HCT116 (cell line): ENCODE results near the gene UBR3. TPM values are rescaled to one million over a fixed set of nuclear protein-coding genes. Genes with fewer than 3 reads are reported as not detected.

Experiments used
- ATAC-seq: fragments of 200-7000 bp; cut with Tn5 transposase; 2 replicates; pipeline ENCODE4 v1.9.1; 2020; ENCODE audit warnings: mild to moderate bottlenecking, moderate library complexity
- BruUV-seq: library from RNA; stranded (reverse); fragments of 400-500 nt; replicated peaks from 2 replicates; lab custom pipeline; 2021; lab: Mats Ljungman, UMichigan
- CTCF ChIA-PET: fragments of 300-600 bp; sonication (Branson Sonifier 250); formaldehyde crosslinking; loops from one replicate; lab custom pipeline; 2021; ENCODE audit warnings: antibody characterized with exemption; lab: Charles Lee
- POLR2A ChIA-PET: fragments of 300-600, 350-600 bp; sonication (Branson Sonifier 250); formaldehyde crosslinking; loops from one replicate; lab custom pipeline; 2021; ENCODE audit warnings: antibody characterized with exemption; lab: Charles Lee
- RAD21 ChIA-PET, 2 experiments: fragments of 300-600 bp; sonication (Branson Sonifier 250); formaldehyde crosslinking; loops; one replicate each; lab custom pipeline; 2023; ENCODE audit warnings: low total read pairs in 2 of 2; ENCODE audit not compliant: uncharacterized antibody in 2 of 2, unreplicated experiment in 2 of 2, low non-redundant PET in 1 of 2; lab: Charles Lee
- DNase-seq: peaks from one replicate; pipeline ENCODE4 v3.0.0-alpha.2; 2010; ENCODE audit warnings: low read depth, low spot score
- H2AFZ ChIP-seq: fragments of 200-600 bp; shearing (Covaris generic), sonication (generic); 2 replicates; pipeline ENCODE4 v1.6.1; 2017; ENCODE audit warnings: low read depth, mixed run types, mixed read lengths, antibody characterized with exemption, low read length; ENCODE audit not compliant: poor library complexity, severe bottlenecking
- H3K27ac ChIP-seq: 2 replicates; pipeline ENCODE4 v1.5.1; 2012; ENCODE audit warnings: low read depth, low read length
- H3K27me3 ChIP-seq: fragments of 200-600 bp; sonication (generic); 2 replicates; pipeline ENCODE4 v1.6.1; 2016; ENCODE audit warnings: mixed run types, low read length, mixed read lengths; ENCODE audit not compliant: insufficient read depth
- H3K36me3 ChIP-seq, 2 experiments: fragments of 200-500 bp in 1 of 2; fragments of 200-600 bp in 1 of 2; sonication (Bioruptor generic) in 1 of 2; sonication (generic) in 1 of 2; 2 replicates each; pipeline versions ENCODE4 v1.5.1 to v1.6.1; 2014 to 2016; ENCODE audit warnings: low read length in 2 of 2, inconsistent platforms in 1 of 2, mixed read lengths in 1 of 2, mixed run types in 1 of 2; ENCODE audit not compliant: insufficient read depth in 2 of 2, control insufficient read depth in 1 of 2
- H3K4me1 ChIP-seq, 2 experiments: fragments of 200-600 bp in 1 of 2; sonication (generic) in 1 of 2; 2 replicates each; pipeline versions ENCODE4 v1.5.1 to v1.6.1; 2012 to 2017; ENCODE audit warnings: low read length in 2 of 2, inconsistent platforms in 1 of 2, mild to moderate bottlenecking in 1 of 2, mixed read lengths in 1 of 2, mixed run types in 1 of 2, moderate library complexity in 1 of 2; ENCODE audit not compliant: insufficient read depth in 2 of 2, control insufficient read depth in 1 of 2
- H3K4me2 ChIP-seq: fragments of 200-600 bp; sonication (generic); 2 replicates; pipeline ENCODE4 v1.6.1; 2017; ENCODE audit warnings: mixed run types, low read length, mixed read lengths
- H3K4me3 ChIP-seq, 2 experiments: fragments of 200-600 bp in 1 of 2; sonication (generic) in 1 of 2; replicated peaks in 1 of 2; 2 replicates each; pipeline ENCODE4 v1.5.1; 2011 to 2016; ENCODE audit warnings: low read length in 2 of 2, control low read depth in 1 of 2, low read depth in 1 of 2, mild to moderate bottlenecking in 1 of 2, mixed read lengths in 1 of 2, mixed run types in 1 of 2
- H3K79me2 ChIP-seq: fragments of 200-600 bp; sonication (generic); 2 replicates; pipeline ENCODE4 v1.6.1; 2017; ENCODE audit warnings: mild to moderate bottlenecking, mixed run types, low read length, moderate library complexity, mixed read lengths; ENCODE audit not compliant: insufficient read depth
- H3K9ac ChIP-seq: fragments of 200-600 bp; sonication (generic); 2 replicates; pipeline ENCODE4 v1.6.1; 2016; ENCODE audit warnings: low read length, mixed read lengths
- H3K9me2 ChIP-seq: fragments of 200-600 bp; sonication (generic), shearing (Covaris generic); 2 replicates; pipeline ENCODE4 v1.6.1; 2017; ENCODE audit warnings: mixed run types, mild to moderate bottlenecking, moderate library complexity; ENCODE audit not compliant: insufficient read depth
- H3K9me3 ChIP-seq, 2 experiments: fragments of 200-500 bp in 1 of 2; fragments of 200-600 bp in 1 of 2; sonication (Bioruptor generic) in 1 of 2; sonication (generic) in 1 of 2; 2 replicates each; pipeline ENCODE4 v1.6.1; 2014 to 2017; ENCODE audit warnings: low read length in 2 of 2, mixed read lengths in 2 of 2, inconsistent platforms in 1 of 2, low read depth in 1 of 2, mild to moderate bottlenecking in 1 of 2, mixed run types in 1 of 2, moderate library complexity in 1 of 2; ENCODE audit not compliant: control insufficient read depth in 1 of 2, insufficient read depth in 1 of 2
- H4K20me1 ChIP-seq: fragments of 200-600 bp; sonication (generic), shearing (Covaris generic); 2 replicates; pipeline ENCODE4 v1.6.1; 2017; ENCODE audit warnings: mixed run types, mild to moderate bottlenecking, moderate library complexity; ENCODE audit not compliant: insufficient read depth
- CEBPB ChIP-seq: IDR thresholded peaks from 2 replicates; pipeline ENCODE4 v1.6.1; 2012; ENCODE audit warnings: low read depth
- EGR1 ChIP-seq: IDR thresholded peaks from 2 replicates; pipeline ENCODE4 v1.6.1; 2012; ENCODE audit warnings: low read depth
- ELF1 ChIP-seq: IDR thresholded peaks from 2 replicates; pipeline ENCODE4 v1.6.1; 2012; ENCODE audit warnings: low read depth, borderline replicate concordance
- EZH2 ChIP-seq: fragments of 200-600 bp; sonication (generic); IDR thresholded peaks from 2 replicates; pipeline ENCODE4 v1.6.1; 2017; ENCODE audit warnings: antibody characterized with exemption, mixed run types
- EZH2phosphoT487 ChIP-seq: fragments of 200-600 bp; IDR thresholded peaks from 2 replicates; pipeline ENCODE4 v1.6.1; 2018; ENCODE audit warnings: antibody characterized with exemption, borderline replicate concordance
- FOSL1 ChIP-seq: IDR thresholded peaks from 2 replicates; pipeline ENCODE4 v1.6.1; 2012; ENCODE audit warnings: low read depth
- POLR2A ChIP-seq: IDR thresholded peaks from 2 replicates; pipeline ENCODE4 v1.7.0; 2011; ENCODE audit warnings: borderline replicate concordance; ENCODE audit not compliant: insufficient read depth, insufficient read length; ENCODE audit errors: extremely low read depth
- RAD21 ChIP-seq: IDR thresholded peaks from 2 replicates; pipeline ENCODE4 v1.6.1; 2012; ENCODE audit warnings: low read depth, mild to moderate bottlenecking
- SIN3A ChIP-seq: IDR thresholded peaks from 2 replicates; pipeline ENCODE4 v1.6.1; 2012; ENCODE audit warnings: low read depth
- SRF ChIP-seq: IDR thresholded peaks from 2 replicates; pipeline ENCODE4 v1.6.1; 2012; ENCODE audit warnings: low read depth
- ZFX ChIP-seq: fragments of 450-650 bp; IDR thresholded peaks from 2 replicates; pipeline ENCODE4 v1.6.1; 2017
- ZNF274 ChIP-seq: fragments of 200-500 bp; sonication (Bioruptor generic); IDR thresholded peaks from 2 replicates; pipeline ENCODE4 v1.6.1; 2014; ENCODE audit warnings: mild to moderate bottlenecking, low read depth, low read length, inconsistent platforms
- intact Hi-C: fragments of 100-400 bp; cut with micrococcal nuclease; formaldehyde crosslinking; loops from 2 replicates; pipeline ENCODE4 v1.10.0; 2022
- total RNA-seq: library from RNA; stranded (reverse); gene quantifications from one replicate; pipeline ENCODE4 v1.2.1, GENCODE V29; 2021; ENCODE audit not compliant: unreplicated experiment
- TF ChIP-seq, protein P1 (sequence below): IDR thresholded peaks from 2 replicates; pipeline ENCODE4 v1.6.1; 2012
- TF ChIP-seq, protein P2 (sequence below): IDR thresholded peaks from 2 replicates; pipeline ENCODE4 v1.6.1; 2012

UBR3 gene
- total RNA-seq, 1 experiment from 2014 or later = 29.5 TPM

DNA sequence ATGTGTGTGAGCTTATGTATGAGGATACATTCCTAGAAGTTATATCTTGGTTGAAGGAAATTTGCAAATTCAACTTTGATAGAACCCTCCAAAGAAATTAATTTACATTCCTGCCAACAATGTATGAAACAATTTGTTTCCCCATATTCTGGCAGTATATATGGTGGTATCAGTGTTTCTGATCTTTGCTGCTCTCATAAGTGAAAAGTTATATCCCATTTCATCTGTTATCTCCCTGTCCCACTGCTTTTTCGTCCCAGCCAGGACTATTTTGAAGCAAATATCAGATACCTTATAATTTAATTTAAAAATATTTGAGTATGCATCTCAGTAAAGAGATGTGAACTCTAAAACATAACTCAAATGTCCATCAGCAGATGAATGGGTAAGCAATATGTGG, 7.1 kb downstream of the UBR3 start (continued):
- no peak for TF ChIP-seq ZNF274
- TF ChIP-seq, protein P1, sequence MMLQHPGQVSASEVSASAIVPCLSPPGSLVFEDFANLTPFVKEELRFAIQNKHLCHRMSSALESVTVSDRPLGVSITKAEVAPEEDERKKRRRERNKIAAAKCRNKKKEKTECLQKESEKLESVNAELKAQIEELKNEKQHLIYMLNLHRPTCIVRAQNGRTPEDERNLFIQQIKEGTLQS = no peak
- no peak for TF ChIP-seq ELF1
- TF ChIP-seq SIN3A = no peak
- TF ChIP-seq EZH2phosphoT487 = no peak
- TF ChIP-seq, protein P2, sequence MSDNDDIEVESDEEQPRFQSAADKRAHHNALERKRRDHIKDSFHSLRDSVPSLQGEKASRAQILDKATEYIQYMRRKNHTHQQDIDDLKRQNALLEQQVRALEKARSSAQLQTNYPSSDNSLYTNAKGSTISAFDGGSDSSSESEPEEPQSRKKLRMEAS = no peak
- no peak for TF ChIP-seq POLR2A
- TF ChIP-seq, all 23 proteins: peak for 0

DNA sequence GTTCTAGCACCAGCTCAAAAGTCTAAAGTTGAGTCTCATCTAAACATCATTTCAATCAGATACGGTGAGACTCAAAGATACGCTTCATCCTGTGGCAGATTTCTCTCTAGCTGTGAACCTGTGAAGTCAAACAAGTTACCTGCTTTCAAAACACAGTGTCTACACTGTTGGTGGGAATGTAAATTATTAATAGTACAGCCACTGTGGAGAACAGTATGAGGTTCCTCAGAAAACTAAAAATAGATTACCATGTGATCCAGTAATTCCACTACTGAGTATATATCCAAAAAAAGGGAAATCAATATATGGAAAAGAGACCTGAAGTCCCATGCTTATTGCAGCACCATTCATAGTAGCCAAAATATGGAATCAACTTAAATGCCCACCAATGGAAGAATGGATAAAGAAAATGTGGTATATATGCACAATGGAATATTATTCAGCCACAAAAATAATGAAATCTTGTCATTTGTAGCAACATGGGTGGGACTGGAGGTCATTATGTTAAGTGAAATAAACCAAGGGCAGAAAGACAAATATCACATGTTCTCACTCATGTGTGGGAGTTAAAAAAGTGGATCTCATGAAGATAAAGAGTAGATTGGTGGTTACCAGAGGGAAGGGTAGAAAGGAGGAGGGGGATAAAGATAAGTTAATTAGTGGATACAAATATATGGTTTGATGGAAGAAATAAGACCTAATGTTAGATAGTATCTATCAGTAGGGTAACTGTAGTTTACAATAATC, 11.7 kb downstream of the UBR3 start:
- Histone ChIP-seq H4K20me1 (no peaks in the 10 kb centered on the region), H3K79me2 (peaks cover 58% of the 10 kb centered on the region), H3K4me1 (no peaks in the 10 kb centered on the region; a peak in 1 of 4 replicates), H3K9ac (no peak overlapping the region), H3K27ac (no peak overlapping the region), H3K27me3 (no peaks in the 10 kb centered on the region), H3K36me3 (no peaks in the 10 kb centered on the region), H3K4me3 (no peak overlapping the region), H3K4me2 (no peak overlapping the region), H3K9me2 (no peaks in the 10 kb centered on the region), H2AFZ (no peak overlapping the region), H3K9me3 (no peaks in the 10 kb centered on the region)
- no TSS peak for BruUV-seq
- intact Hi-C loops = no loop called here
- CTCF ChIA-PET = no interaction called here
- ATAC-seq = no peak
- DNase-seq = no peak
- POLR2A ChIA-PET = interaction anchor here (0.7 kb wide), 1 partner anchor 27 kb away, joined by 4 read pairs; no protein-coding TSS in a partner anchor
- RAD21 ChIA-PET = no interaction called here
- no peak for TF ChIP-seq EGR1
- TF ChIP-seq SRF = no peak
- no peak for TF ChIP-seq SIN3A
- TF ChIP-seq RAD21 = no peak
- TF ChIP-seq EZH2 = no peak
- no peak for TF ChIP-seq ZFX
- TF ChIP-seq FOSL1 = no peak
- no peak for TF ChIP-seq CEBPB
